GM18868 (cell line): ENCODE results near the gene SEC22C.

Experiments used
- ATAC-seq: cut with Tn5 transposase; IDR thresholded peaks from one replicate; pipeline ENCODE4 v1.9.1; 2021; ENCODE audit warnings: mild to moderate bottlenecking, moderate library complexity; ENCODE audit not compliant: unreplicated experiment

Gene SEC22C

DNA sequence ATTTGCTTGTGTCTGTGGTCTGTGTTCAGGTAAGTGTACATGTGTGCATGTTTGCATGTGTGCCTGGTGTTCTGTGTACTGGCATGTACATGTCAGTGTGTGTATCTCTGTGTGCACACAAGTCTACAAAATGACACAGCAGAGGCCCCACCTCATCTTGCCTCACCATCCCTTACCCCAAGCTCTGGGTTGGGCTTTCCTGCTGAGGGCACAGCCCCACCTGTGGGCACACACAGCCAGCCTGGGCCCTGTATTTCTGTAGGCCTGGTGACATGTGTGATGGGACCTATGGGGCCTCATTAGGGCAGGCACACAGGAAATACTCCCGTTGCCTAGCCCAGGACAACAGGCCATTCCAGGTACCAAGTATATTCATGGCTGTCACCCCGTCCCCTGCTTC lies 65.8 kb downstream of the SEC22C start:
- ATAC-seq: no peak

DNA sequence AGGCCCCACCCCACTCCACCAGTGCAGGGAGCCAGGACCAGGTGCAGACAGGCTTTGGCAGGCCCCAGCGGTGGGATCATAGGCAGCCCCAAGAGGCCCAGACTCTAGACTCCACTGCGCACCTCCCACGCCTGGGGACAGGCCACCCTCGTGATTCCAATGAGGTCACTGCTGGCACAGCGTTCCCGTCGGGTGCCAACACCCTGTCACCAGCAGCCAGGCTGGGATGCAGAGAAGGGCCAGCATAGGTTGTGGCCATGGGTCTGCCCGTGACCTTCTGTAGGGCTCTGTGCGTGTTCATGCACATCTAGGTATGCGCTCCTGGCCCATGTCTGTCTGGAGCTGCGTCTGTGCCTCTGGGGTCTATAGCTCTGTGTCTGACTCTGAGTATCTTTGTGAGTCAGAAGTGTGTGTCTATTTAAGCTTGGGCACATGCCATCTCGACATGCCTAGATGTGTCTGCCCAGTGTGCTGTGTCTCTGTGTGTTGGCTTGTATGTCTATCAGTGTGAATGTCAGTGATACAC lies 66.3 kb downstream of the SEC22C start:
- no peak for ATAC-seq

GRCh38 chr3:42514876-42515275 lies 66.9 kb downstream of the SEC22C start:
- ATAC-seq: no peak

DNA sequence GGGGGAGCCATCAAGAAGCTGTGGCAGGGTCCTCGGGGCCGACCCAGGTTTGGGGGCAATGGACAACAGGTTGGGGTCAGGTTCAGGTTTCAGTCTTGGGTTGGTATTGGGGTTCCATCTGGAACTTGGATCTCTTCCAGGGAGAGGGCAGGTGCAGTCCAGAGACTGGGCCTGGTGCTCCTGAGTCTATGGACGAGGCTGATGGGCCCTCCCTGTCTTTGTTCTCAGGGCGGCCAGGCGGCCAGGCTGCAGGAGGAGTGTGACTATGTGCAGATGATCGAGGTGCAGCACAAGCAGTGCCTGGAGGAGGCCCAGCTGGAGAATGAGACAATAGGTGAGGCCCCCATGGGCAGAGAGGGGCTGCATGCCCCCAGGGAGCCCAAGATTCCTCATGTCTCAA lies 68.2 kb downstream of the SEC22C start:
- no peak for ATAC-seq

- no peak for ATAC-seq
Observed at GRCh38 chr3:42513121-42513520, 68.6 kb downstream of the SEC22C start.

DNA sequence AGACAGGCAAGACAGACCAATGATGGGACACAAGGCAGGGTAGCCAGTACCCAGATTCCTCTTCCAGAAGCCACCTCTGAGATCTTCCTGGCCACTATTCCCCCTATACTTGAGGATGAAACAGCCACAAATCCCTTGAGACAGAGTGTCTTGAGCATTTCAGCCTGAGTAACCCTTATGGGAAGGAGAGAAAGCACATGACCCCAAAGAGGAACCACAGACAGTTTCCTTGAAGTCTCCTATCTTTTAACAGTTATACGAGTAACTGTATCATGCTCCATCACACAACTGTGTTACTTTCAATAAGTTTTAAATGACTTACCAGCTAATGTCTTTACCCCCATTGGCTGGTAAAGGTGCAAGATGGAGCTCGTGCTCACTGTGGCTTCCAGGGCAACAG lies 70.0 kb downstream of the SEC22C start:
- ATAC-seq: no peak

- ATAC-seq: no peak
Observed at GRCh38 chr3:42511201-42511600, 70.6 kb downstream of the SEC22C start.

DNA sequence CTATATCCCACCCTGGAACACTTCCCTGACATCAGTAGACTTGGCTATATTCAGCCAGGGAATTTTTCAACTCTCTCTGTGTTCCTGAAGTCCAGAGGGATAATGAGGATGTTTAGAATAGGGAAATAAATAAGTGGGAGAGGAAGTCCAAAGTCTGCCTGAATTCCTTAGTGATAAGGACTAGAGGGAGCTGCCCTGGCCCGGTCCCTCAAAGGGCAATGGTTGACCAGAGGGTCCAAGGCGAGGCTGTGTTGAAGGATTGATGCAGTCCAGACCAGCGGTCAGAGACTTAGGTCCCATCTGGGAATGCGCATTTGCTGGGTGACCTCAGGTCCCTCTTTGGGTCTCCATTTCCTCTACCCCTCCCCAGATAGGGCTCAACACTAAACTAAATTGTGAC lies 71.4 kb downstream of the SEC22C start:
- ATAC-seq: no peak

DNA sequence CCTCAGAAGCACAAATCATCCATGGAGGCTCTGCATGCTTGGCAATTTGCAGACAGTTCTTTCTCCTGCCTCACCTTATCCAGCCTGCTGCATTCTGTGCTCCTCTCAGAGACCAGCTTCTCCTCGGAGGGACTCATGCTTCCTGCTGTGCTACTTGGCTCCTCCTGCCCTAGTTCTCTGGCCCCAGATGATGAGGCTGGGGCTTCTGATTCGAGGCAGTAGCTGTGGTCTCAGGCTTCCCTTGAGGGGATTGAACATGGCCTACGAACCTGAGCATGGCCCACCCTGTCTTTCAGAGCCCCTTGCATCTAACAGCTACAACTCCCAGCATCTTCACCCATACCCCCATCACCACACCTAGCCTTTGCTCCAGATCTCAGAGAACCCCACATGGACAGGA lies 72.7 kb downstream of the SEC22C start:
- no peak for ATAC-seq

GRCh38 chr3:42508562-42508961 lies 73.2 kb downstream of the SEC22C start:
- no peak for ATAC-seq

DNA sequence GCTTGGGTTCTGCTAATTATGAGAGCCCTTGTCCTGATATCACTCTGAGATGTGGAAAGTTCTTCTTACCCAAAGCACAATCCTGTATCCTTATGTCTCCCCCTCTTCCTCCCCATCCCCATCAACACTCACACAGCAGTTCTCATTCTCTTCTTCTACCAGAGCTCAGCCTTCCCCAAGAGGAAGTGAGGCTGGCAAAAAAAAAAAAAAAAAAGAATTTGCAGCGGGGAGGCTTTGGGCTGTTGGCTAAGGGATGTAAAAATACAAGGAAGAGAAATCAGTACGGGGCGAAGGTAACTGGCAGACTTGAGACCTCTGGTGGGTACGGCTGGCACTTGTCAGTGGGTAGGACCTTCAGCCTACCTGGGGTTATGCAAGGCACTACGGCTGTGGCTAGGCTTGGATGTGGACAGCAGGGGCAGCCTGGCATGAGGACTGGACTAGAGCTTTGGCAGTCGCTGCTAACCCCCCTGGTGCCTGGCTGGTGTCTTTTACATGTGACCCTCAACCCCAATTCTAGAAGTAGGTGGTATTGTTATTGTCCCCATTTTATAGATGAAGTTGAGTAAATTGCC lies 73.9 kb downstream of the SEC22C start:
- no peak for ATAC-seq

DNA sequence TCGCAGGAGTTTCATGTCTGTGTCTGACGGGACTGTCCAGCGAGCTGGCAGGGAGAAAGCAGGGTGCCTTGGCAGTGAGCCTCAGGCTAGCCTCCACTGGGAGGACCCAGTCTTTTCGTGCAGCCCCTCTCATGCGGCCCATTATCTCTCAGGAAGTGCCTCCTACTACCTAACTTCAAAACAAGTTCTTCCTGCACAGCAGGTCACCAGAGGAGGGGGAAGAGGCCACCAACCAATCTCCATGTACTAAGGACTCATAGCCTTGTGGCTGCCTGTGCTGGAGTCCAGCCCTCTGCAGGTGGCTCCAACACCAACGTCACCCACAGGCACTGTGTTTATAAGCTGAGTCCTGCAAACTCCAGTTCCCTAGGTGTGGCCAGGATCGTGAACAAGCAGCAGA lies 74.5 kb downstream of the SEC22C start:
- no peak for ATAC-seq

DNA sequence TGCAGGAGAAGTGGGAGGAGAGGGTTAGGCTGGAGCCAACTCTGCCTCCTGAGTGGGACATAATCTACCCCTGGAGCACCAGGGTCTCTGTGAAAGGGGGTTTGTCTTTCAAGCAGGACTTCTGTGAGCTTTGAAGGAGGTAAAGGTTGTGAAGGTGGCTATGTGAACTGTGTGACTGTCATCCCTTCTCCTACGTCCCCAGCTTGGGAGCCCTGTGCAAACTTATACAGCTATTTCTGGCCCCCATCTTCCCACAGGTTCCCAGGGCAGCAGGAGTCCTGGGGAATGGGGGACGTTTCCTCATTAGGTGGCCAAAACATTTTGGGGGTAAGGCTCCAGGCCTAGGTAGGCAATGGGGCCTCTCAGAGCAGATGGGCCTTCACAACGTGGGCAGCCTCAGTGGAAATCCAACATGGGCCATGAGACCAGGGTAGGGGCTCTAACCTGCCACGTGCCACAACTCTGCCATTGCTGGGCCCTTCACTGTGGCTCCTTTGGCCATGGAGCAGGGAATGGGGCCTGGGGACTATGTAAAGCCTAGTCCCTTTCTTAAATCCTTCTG lies 75.8 kb downstream of the SEC22C start:
- no peak for ATAC-seq

GRCh38 chr3:42505128-42505848 lies 76.5 kb downstream of the SEC22C start:
- no peak for ATAC-seq

- ATAC-seq: no peak
Observed at GRCh38 chr3:42504334-42505127, 77.2 kb downstream of the SEC22C start.

GRCh38 chr3:42503957-42504333 lies 77.8 kb downstream of the SEC22C start:
- no peak for ATAC-seq

- ATAC-seq: no peak
Observed at GRCh38 chr3:42503251-42503924, 78.4 kb downstream of the SEC22C start.

GRCh38 chr3:42502429-42503250 lies 79.1 kb downstream of the SEC22C start, which contains the start of gene VIPR1:
Gene VIPR1 (plus strand): TSS chr3:42502643. CDS start chr3:42502736, 93 bp downstream.
- ATAC-seq: peak; percentile 97

GRCh38 chr3:42501681-42502428 lies 79.9 kb downstream of the SEC22C start:
- peak; percentile 20 for ATAC-seq
